ENCODE measurements around the gene ZNF469.

DNA sequence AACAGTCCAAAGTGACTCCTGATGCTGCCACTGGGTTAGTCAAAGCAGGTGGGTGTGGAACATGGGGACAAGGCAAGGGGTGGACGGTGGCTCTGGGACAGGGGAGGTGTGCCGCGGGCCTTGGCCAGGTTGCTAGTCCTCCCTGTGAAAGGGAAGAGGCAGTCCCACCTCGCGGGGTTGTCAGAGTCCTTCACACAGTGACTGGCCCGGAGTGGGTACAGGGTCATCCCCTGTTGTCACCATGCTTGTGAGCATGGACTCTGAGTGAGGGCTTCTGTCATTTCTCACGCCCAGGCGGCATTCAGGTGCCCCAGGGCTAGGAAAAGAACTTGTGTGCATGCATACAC is 3.1 kb upstream of the ZNF469 start:
- TF ChIP-seq POLR2A (IDR thresholded peaks at IDR 0.05; ENCODE audit: low read depth, low read length), result no peak
- TF ChIP-seq POLR2AphosphoS5 (IDR thresholded peaks at IDR 0.05; ENCODE audit: low read depth, low read length), result no peak

Measured in GM12892 (cell line).